Measurements from ENCODE around the gene KIF5B.
"Not testable (repeated sequence)": the region's sequence is repeated elsewhere in the genome, so short reads cannot be mapped to it uniquely, and the experiment has no call there.

KIF5B gene

GRCh38 chr10:32015386-32015785, 40.8 kb downstream of the KIF5B start:
- no peak overlapping the region for H3K27ac Mint-ChIP-seq
- H3K9me3 Mint-ChIP-seq = no peaks in the 10 kb centered on the region
- H3K4me3 Mint-ChIP-seq = no peak overlapping the region
- peaks cover 3 to 20% of the 10 kb centered on the region in 2 donors for H3K4me1 Mint-ChIP-seq
- ATAC-seq (replicated peaks) (no peak), DNase-seq (no peak)
- H3K36me3 Mint-ChIP-seq = peaks cover 24 to 41% of the 10 kb centered on the region in 2 donors
- H3K27me3 Mint-ChIP-seq = no peaks in the 10 kb centered on the region

- Mint-ChIP-seq H3K4me3 (no peak overlapping the region), H3K27me3 (no peaks in the 10 kb centered on the region), H3K27ac (no peak overlapping the region), H3K9me3 (no peaks in the 10 kb centered on the region), H3K36me3 (peaks cover 13 to 23% of the 10 kb centered on the region in 2 donors), H3K4me1 (peaks cover 2 to 17% of the 10 kb centered on the region in 2 donors)
- DNase-seq (no peak), ATAC-seq (replicated peaks) (no peak)
Measured at GRCh38 chr10:32007026-32007425, 49.2 kb downstream of the KIF5B start.

GRCh38 chr10:32005050-32005449, 51.2 kb downstream of the KIF5B start:
- H3K27ac Mint-ChIP-seq = peak overlapping the region; percentile 31
- no peaks in the 10 kb centered on the region for H3K27me3 Mint-ChIP-seq
- peaks cover 11 to 19% of the 10 kb centered on the region in 2 donors for H3K36me3 Mint-ChIP-seq
- ATAC-seq (replicated peaks) = peak; percentile 78
- H3K4me3 Mint-ChIP-seq = no peak overlapping the region
- no peak for DNase-seq
- H3K4me1 Mint-ChIP-seq = peaks cover 2 to 12% of the 10 kb centered on the region in 2 donors
- H3K9me3 Mint-ChIP-seq = no peaks in the 10 kb centered on the region

GRCh38 chr10:32004161-32004591, 52.0 kb downstream of the KIF5B start:
- Mint-ChIP-seq H3K36me3 (peaks cover 8 to 17% of the 10 kb centered on the region in 2 donors), H3K27ac (peak overlapping the region; percentile 47), H3K4me3 (no peak overlapping the region), H3K27me3 (no peaks in the 10 kb centered on the region), H3K4me1 (peaks cover 2 to 12% of the 10 kb centered on the region in 2 donors), H3K9me3 (no peaks in the 10 kb centered on the region)
- DNase-seq = no peak
- ATAC-seq (replicated peaks) = peak; percentile 10 to 24

- Mint-ChIP-seq H3K4me3 (no peak overlapping the region), H3K27ac (peak overlapping the region; percentile 25)
Measured at GRCh38 chr10:32002531-32002930, 53.7 kb downstream of the KIF5B start.

GRCh38 chr10:32000937-32001336, 55.3 kb downstream of the KIF5B start:
- Mint-ChIP-seq H3K27ac (no peak overlapping the region), H3K4me1 (peaks cover 2 to 12% of the 10 kb centered on the region in 2 donors), H3K27me3 (no peaks in the 10 kb centered on the region), H3K4me3 (no peak overlapping the region), H3K36me3 (no peaks in the 10 kb centered on the region), H3K9me3 (no peaks in the 10 kb centered on the region)
- DNase-seq (no peak), ATAC-seq (replicated peaks) (no peak)

More at GRCh38 chr10:32002531-32002930, 53.7 kb downstream of the KIF5B start:
- DNase-seq (no peak), ATAC-seq (replicated peaks) (no peak)
- Mint-ChIP-seq H3K4me1 (peaks cover 2 to 12% of the 10 kb centered on the region in 2 donors), H3K27me3 (no peaks in the 10 kb centered on the region), H3K9me3 (no peaks in the 10 kb centered on the region), H3K36me3 (peaks cover 3 to 8% of the 10 kb centered on the region in 2 donors)

- no peak overlapping the region for H3K4me3 Mint-ChIP-seq
- H3K36me3 Mint-ChIP-seq = no peaks in the 10 kb centered on the region
- no peak for DNase-seq
- H3K9me3 Mint-ChIP-seq = no peaks in the 10 kb centered on the region
- peaks cover 2 to 12% of the 10 kb centered on the region in 2 donors for H3K4me1 Mint-ChIP-seq
- ATAC-seq (replicated peaks) = no peak
- no peak overlapping the region for H3K27ac Mint-ChIP-seq
- no peaks in the 10 kb centered on the region for H3K27me3 Mint-ChIP-seq
Measured at GRCh38 chr10:31999836-32000235, 56.4 kb downstream of the KIF5B start.

GRCh38 chr10:31999070-31999660, 57.1 kb downstream of the KIF5B start:
- no peak for DNase-seq
- ATAC-seq (replicated peaks) = no peak
- Mint-ChIP-seq H3K27me3 (no peaks in the 10 kb centered on the region), H3K9me3 (no peaks in the 10 kb centered on the region), H3K27ac (no peak overlapping the region), H3K4me3 (no peak overlapping the region), H3K36me3 (no peaks in the 10 kb centered on the region), H3K4me1 (peaks cover 2 to 12% of the 10 kb centered on the region in 2 donors)

- no peaks in the 10 kb centered on the region for H3K9me3 Mint-ChIP-seq
- H3K27me3 Mint-ChIP-seq = no peaks in the 10 kb centered on the region
- H3K4me1 Mint-ChIP-seq = no peaks in the 10 kb centered on the region
- ATAC-seq (replicated peaks) = no peak
- H3K36me3 Mint-ChIP-seq = no peaks in the 10 kb centered on the region
- no peak for DNase-seq
- no peak overlapping the region for H3K4me3 Mint-ChIP-seq
- H3K27ac Mint-ChIP-seq = no peak overlapping the region
Measured at GRCh38 chr10:31994926-31995325, 61.3 kb downstream of the KIF5B start.

GRCh38 chr10:31990937-31991336, 65.3 kb downstream of the KIF5B start:
- no peaks in the 10 kb centered on the region for H3K4me1 Mint-ChIP-seq
- no peak overlapping the region for H3K27ac Mint-ChIP-seq
- no peak for ATAC-seq (replicated peaks)
- peaks cover 4% of the 10 kb centered on the region in 2 donors for H3K27me3 Mint-ChIP-seq
- no peaks in the 10 kb centered on the region for H3K9me3 Mint-ChIP-seq
- DNase-seq = no peak
- H3K4me3 Mint-ChIP-seq = no peak overlapping the region
- H3K36me3 Mint-ChIP-seq = peaks cover 2 to 3% of the 10 kb centered on the region in 2 donors

GRCh38 chr10:31987786-31988185, 68.4 kb downstream of the KIF5B start:
- not testable (repeated sequence) for DNase-seq

GRCh38 chr10:31982111-31982510, 74.1 kb downstream of the KIF5B start:
- Mint-ChIP-seq H3K9me3 (peaks cover 2 to 3% of the 10 kb centered on the region in 2 donors), H3K27me3 (no peaks in the 10 kb centered on the region), H3K36me3 (peaks cover 0 to 3% of the 10 kb centered on the region in 2 donors), H3K4me3 (no peak overlapping the region), H3K4me1 (peaks cover 7 to 10% of the 10 kb centered on the region in 2 donors), H3K27ac (no peak overlapping the region)
- ATAC-seq (replicated peaks) (no peak), DNase-seq (no peak)

More at GRCh38 chr10:31987786-31988185, 68.4 kb downstream of the KIF5B start:
- not testable (repeated sequence) for H3K9me3 Mint-ChIP-seq; ATAC-seq (replicated peaks); H3K27me3 Mint-ChIP-seq; H3K27ac Mint-ChIP-seq; H3K4me3 Mint-ChIP-seq; H3K4me1 Mint-ChIP-seq; H3K36me3 Mint-ChIP-seq

GRCh38 chr10:31980471-31980870, 75.8 kb downstream of the KIF5B start:
- no peak for ATAC-seq (replicated peaks)
- Mint-ChIP-seq H3K4me3 (no peak overlapping the region), H3K27me3 (no peaks in the 10 kb centered on the region), H3K4me1 (peaks cover 8 to 14% of the 10 kb centered on the region in 2 donors), H3K27ac (no peak overlapping the region), H3K9me3 (peaks cover 2 to 3% of the 10 kb centered on the region in 2 donors), H3K36me3 (peaks cover 3% of the 10 kb centered on the region in 2 donors)
- DNase-seq = no peak

GRCh38 chr10:31979071-31979470, 77.2 kb downstream of the KIF5B start:
- not testable (repeated sequence) for H3K4me3 Mint-ChIP-seq; ATAC-seq (replicated peaks); H3K27ac Mint-ChIP-seq; DNase-seq; H3K36me3 Mint-ChIP-seq; H3K9me3 Mint-ChIP-seq; H3K27me3 Mint-ChIP-seq
- H3K4me1 Mint-ChIP-seq = peaks cover 8 to 14% of the 10 kb centered on the region in 2 donors

GRCh38 chr10:31978156-31978483, 78.1 kb downstream of the KIF5B start:
- DNase-seq = no peak
- H3K27me3 Mint-ChIP-seq = no peaks in the 10 kb centered on the region
- no peak overlapping the region for H3K27ac Mint-ChIP-seq
- peaks cover 8 to 14% of the 10 kb centered on the region in 2 donors for H3K4me1 Mint-ChIP-seq
- ATAC-seq (replicated peaks) = no peak
- H3K36me3 Mint-ChIP-seq = peaks cover 3% of the 10 kb centered on the region in 2 donors
- no peak overlapping the region for H3K4me3 Mint-ChIP-seq
- H3K9me3 Mint-ChIP-seq = peaks cover 2 to 3% of the 10 kb centered on the region in 2 donors
